Stimulated activated CD4-positive, alpha-beta T cell treated with anti-CD3 and anti-CD28 coated beads, Interleukin-12 subunit alpha, Interleukin-12 subunit beta, amount 100 ng/mL, for 24 hours (primary cell): ENCODE results near the gene NAV1.

ENCODE experiments used
- DNase-seq, 2 experiments: peaks; one replicate each; pipeline ENCODE4 v3.0.0-alpha.2; 2020; ENCODE audit warnings: low read depth in 2 of 2

Gene NAV1

GRCh38 chr1:201551096-201551495 lies 12.2 kb downstream of the NAV1 start:
- no peak for DNase-seq

GRCh38 chr1:201551877-201552731 lies 13.2 kb downstream of the NAV1 start:
- DNase-seq: no peak

DNA sequence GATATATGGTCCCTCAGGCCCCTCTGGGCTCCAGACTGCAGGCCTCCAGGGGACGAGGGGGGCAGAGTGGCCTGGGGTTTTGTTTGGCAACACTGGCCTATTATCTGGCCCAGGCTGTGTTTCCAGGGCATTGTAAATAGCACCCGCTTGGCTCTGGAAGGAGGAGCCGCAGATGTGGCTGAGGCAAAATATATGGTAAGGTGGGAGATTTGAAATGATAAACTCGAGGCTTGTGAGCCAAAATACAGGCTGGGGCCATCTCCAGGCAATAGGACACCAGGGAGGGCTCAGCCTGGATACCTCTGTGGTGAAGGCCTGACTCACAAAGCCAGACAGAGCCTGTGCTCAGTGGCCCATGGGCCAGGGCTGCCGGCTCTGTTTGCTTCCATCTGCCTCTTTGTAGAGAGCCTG lies 14.0 kb downstream of the NAV1 start:
- DNase-seq: no peak

- DNase-seq: no peak
Observed at GRCh38 chr1:201553496-201554189, 14.7 kb downstream of the NAV1 start.

DNA sequence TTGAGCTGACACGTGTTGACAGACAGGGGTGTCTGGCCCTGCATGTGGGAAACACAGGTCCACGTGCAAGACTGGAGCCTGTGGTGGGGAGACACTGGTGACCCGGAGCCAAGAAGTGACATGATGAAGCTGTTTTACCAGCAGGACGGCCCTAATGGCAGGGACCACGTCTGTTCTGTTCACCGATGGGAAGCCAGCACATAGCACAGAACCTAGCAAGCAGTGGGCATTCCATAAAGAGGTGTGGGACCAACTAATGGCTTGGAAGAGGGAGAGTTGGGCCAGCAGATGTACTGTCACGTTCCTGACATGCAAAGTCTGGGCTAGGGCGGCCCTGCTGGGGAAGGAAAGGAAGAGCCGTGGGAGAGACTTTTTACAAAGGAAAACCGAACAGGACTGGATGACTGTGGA lies 15.3 kb downstream of the NAV1 start:
- no peak for DNase-seq

DNA sequence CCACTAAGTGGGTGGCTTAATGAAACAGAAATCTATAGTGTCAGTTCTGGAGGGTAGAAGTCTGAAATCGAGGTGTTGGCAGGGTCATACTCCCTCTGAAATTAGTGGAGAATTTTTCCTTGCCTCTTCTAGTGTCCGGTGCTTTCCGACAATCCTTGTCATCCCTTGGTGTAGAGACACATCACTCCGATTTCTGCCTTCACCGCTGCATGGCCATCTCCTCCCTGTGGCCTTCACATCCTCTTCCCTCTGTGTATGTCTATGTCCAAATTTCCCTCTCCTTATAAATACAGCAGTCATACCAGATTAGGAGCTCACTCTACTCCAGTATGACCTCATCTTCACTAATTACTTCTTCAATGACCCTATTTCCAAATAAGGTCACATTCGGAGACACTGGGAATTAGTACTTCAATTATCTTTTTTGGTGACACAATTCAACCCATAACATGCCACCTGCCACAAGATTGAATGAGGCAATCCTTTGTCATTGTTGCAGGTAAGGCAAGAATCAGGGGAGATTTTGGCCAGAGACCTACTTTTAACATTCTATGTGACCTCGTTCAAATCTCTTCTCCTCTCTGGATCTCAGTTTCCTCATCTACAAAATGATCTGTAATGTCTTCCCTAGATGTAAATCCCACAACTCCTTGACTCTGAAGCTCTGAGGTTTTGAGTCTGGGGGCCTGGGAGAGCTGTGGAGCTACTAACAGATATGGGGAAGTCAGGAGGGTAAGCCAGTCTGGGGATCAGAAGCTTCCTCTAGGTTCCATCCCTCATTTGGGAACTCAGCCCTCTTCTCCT lies 16.1 kb downstream of the NAV1 start:
- DNase-seq: no peak

DNA sequence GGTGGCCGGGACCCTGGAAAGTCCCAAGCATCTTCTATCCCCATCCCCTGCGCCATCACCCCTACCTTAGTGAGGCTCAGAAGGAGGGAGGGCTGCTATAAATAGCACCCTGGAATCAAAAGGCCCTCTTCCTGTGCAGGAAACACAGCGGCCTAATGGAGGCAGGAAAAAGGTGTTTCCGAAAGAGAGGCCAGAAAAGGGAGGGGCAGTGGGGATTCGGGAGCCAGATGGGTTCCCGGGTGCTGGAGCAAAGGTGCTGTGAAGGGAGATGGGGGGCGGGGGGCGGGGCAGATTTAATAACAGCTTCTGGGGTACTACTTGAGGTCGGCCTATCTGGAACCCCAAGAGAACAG lies 16.6 kb downstream of the NAV1 start:
- no peak for DNase-seq

DNA sequence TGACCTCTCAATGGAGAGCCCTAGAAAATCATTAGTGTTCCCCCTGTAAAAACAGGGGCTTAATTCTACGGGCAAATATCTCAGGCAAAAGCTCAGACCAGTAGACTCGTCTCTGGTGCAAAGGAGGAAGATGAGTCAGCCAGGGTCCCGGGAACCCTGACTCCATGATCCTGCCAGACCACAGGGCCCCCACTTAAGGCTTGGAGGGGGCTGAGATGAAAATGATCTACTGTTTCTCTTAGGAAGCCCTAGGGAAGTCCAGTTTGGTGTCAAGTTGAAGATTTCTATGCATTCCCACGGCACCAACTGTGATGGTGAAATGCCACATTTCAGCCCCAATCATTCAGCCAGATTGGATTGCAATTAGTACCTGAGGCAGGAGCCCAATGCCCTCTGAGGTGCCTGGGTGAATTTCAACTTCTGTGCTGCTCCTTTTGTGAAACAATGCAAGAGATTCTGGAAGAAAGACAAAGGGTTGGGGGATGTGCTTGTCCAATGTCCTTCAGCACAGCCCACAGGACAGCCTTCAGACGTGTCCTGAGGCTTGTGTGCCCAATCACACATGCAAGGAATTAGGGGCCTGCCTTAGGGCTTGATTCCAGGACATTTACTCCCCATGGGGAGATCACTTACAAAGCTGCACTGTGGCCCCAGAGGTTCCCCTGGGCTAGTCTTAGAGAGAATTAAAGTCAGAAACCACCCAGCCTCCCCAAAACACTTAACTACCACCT lies 18.1 kb downstream of the NAV1 start:
- DNase-seq: no peak

DNA sequence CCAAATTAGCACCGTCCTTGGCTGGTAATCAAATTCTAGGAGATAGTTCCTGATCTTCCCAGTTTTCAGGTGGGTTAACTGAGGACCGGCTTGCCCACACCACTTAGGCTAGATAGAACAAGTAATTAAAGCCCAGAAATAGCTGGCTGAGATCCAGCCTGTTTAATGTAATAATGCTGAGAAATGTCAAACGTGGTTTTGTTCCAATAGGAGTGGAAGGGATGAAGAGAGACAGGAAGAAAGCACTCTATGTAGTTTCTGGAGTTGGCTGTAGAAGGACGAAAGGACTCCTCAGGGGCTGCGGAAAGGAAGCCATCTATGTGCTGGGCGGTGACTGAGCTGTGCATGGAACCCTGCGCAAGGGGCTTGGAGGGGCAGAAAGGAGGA lies 18.6 kb downstream of the NAV1 start:
- no peak for DNase-seq

- peak; percentile 39 to 57 for DNase-seq
Observed at GRCh38 chr1:201559679-201560162, 20.8 kb downstream of the NAV1 start.

DNA sequence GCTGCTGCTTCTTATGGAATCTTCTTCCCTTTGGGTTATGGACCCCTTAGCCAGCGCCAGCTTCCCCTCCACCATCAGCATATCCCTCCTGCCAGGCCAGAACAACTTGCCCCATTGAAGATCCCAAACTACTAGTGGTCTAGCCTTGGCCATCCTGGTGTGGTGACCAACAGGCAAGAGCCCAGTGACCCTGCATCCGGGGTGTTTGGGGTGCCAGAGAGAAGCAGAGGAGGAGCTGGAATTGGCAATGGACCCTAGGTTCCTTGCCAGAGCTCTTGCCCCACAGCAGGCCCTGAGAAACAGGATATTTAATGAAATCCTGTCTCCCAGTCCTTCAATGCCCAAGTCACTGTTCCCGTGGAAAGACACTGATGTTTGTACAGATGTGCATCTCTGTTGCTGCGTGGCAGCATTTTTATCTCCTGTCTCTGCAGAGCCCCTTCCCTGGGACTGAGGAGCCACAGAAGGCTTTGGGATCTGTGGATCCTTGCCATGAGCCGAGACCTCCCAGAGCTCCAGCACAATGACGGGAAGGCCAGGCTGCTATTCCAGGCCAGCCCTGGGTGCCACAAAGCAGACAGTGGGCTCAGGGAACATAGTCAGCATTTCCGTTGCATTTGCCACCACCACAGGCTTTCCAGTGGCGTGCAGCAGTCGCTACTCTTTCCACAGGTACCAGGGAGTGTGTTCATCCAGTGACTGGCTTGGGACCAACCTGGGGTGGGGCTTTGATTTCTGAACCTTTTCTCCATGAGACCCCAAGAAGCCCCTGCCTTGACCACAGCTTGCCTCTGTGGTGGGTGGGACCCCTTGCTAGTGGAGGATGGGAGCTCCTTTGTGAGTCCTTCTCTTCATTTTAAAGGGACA lies 21.6 kb downstream of the NAV1 start:
- no peak for DNase-seq

DNA sequence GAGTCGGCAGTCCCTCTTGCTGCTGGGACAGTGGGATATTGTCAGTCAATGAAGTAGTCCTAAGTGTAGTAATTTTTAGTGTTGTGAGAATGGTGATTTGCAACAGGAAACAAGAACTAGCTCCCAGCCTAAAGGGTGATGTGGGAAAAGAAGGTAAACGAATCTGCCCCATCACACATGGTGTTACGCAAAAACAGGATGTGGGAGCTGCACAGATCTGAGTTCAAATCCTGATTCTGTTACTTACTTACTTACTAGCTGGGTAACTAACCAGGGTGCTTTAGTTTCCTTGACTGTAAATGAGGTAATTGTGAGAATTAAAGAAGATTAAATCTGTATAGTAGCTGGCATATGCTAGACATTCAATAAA lies 22.3 kb downstream of the NAV1 start:
- no peak for DNase-seq

DNA sequence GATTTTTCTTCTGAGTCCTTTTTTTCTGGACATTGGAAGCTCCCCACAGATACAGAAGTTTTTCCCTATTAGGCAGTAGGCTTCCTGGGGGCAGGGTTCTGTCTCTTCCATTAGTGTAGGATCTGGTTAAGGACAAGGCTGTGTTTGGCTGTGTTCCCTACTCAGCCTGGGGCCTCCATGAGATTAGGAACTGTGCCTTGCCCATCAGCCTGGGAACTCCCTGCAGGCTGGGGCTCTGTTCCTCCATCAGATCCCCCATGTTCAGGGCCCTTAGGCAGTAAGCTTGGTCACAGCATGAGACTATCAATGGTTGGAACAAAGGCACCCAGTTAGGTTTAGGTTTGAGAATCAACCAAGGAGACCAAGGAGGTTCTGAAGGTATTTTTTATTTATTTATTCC lies 22.7 kb downstream of the NAV1 start:
- DNase-seq: no peak

DNA sequence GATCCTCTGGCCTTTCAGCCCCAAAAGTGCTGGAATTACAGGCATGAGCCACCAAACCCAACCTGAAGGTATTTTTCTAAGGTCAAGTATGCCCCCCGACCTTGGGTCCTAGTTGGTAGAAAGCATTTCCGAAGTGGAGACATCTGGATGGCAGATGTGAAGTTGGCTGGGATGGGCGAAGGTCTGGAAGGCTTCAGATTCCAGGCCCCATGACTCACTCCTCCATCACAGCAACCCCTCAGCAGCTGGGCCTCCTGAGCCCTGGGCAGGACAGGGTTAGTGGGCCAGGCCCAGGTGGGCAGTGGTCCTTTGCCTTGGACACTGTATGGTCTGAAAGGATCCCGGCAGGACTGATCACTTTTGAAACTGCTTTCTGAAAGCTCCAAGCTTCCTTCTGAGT lies 23.3 kb downstream of the NAV1 start:
- DNase-seq: no peak

DNA sequence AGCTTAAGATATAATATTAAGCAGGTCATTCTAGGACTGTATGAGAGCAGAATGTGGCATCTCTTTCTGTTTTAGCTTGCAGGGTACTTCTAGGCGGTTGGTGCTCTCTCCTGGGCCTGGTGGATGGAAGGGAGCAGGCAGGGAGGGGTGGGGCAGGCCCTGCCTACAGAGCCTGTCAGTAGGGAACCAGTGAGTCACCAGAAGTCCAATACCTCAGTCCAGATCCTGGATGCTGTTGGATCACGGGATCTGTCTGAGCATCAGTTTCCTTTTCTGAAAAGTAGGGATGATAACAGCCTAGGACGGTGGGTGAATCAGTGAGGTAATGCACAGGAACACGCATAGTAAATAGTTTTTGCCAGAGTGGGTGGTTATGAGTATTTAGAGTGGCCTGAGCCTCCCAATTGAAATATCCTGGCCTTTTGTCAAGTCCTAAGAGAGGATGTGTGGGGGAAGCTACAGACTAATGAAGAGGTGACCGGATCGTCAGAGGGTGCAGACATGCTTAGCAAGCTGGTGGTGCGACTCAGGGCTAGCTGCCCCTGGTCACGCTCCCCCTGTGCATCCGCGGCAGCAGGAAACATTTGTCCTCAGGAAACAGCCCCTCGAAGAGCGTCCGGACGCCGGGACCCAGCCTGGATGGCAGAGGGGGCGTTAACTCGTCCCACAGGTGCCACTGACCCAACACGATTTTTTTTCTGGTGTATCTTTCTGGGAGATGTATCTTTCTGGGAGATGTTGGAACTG lies 23.9 kb downstream of the NAV1 start:
- DNase-seq: no peak

GRCh38 chr1:201563406-201563780 lies 24.5 kb downstream of the NAV1 start:
- no peak for DNase-seq

DNA sequence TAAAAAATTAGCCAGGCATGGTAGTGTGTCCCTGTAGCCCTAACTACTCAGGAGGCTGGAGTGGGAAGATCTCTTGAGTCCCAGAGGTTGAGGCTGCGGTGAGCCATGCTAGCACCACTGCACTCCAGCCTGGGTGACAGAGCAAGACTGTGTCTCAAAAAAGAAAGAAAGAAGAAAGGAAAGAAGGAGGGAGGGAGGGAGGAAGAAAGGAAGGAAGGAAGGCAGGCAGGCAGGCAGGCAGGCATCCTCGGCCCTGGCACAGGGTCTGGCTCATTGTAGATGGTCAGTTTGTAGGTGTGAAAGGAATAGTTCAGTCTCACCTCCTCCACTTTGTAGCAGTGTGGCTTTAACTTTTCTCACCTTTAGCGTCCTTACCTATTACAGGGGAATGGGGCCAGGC lies 25.0 kb downstream of the NAV1 start:
- no peak for DNase-seq

DNA sequence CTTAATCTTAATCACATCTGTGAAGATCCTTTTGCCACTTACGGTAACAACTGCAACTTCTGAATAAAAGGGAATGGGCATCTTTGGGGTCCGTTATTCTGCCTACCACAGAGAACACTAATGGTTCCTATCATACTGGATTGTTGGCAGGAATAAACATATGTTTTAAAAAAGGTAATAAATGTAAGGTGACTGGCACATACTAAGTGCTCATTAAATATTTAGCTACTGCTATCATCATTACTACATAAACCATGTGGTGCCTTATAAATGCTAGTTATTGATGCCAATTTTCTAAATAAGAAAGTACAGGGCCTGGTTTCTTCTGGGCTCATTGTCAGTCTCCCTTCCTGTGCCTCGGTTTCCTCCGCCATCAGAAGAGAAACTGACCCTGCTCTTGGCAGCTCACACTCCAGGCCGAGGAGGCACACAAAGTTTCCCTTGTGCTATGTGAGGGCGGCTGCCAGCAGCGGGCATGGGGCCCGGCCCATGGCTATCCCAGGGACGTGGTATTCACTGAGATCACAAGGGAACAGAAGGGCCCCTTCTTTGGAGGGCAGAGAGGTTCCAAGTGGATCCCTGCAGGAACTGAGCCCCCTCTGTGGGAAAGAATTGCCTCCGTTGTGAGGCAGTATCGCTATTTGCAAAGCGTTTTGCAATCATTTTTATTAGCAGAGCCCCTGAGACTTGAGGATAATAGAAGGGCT lies 26.2 kb downstream of the NAV1 start:
- DNase-seq: no peak

GRCh38 chr1:201565771-201566528 lies 27.0 kb downstream of the NAV1 start:
- DNase-seq: no peak
